Effector CD8-positive, alpha-beta T cell (primary cell): ENCODE results near the gene LRRIQ3.

Source experiments
- DNase-seq: peaks from one replicate; lab custom pipeline; 2025; lab: John Stamatoyannopoulos, UW

LRRIQ3 gene

DNA sequence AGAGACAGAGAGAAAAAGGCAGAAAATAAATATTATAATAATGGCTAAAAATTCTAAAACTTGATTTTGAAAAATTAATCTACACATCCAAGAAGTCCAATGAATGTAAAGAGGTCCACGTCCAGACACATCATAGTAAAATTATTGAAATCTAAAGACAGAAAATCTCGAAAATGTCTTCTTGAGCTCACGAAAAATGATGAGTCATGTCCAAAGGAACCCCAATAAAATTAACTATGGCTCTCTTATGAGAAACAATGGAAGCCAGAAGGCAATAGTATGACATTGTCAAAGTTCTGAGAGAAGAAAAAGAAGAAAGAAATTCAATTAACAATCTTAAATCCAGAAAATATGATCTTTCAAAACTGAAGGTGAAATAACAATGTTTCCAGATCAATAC, 84.6 kb downstream of the LRRIQ3 start:
- DNase-seq, result no peak

GRCh38 chr1:74107394-74107793, 90.6 kb downstream of the LRRIQ3 start:
- no peak for DNase-seq

GRCh38 chr1:74091371-74091770, 106.6 kb downstream of the LRRIQ3 start:
- no peak for DNase-seq

- no peak for DNase-seq
These were observed 114.8 kb downstream of the LRRIQ3 start for GRCh38 chr1:74083128-74083527.

GRCh38 chr1:74065081-74065480, 132.9 kb downstream of the LRRIQ3 start:
- no peak for DNase-seq

- DNase-seq, result no peak
These were observed 140.3 kb downstream of the LRRIQ3 start for GRCh38 chr1:74057719-74058118.

GRCh38 chr1:74053407-74053806, 144.6 kb downstream of the LRRIQ3 start:
- DNase-seq, result no peak

- no peak for DNase-seq
These were observed 147.6 kb downstream of the LRRIQ3 start for GRCh38 chr1:74050386-74050785.

- no peak for DNase-seq
These were observed 159.9 kb downstream of the LRRIQ3 start for GRCh38 chr1:74038042-74038441.

DNA sequence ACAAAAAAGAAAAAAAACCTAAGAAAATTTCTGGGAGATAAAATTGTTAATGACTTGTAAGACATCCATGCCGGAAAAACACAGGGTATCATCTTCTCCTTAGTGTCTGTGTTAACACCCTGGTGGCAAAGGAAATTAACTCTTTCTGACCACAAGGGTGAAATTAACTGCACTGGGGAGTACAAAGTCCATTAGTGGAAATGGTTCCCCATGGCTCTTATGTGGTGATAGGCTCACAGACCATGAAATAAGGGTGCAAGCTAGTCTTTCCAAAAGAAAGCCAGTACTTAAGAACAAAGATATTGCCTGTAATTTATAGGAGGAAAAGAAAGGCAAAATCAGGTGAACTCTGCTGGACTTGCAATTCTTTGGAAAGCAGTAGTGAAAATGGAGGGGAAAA, 185.4 kb downstream of the LRRIQ3 start:
- no peak for DNase-seq

GRCh38 chr1:74011736-74012135, 186.2 kb downstream of the LRRIQ3 start:
- no peak for DNase-seq

DNA sequence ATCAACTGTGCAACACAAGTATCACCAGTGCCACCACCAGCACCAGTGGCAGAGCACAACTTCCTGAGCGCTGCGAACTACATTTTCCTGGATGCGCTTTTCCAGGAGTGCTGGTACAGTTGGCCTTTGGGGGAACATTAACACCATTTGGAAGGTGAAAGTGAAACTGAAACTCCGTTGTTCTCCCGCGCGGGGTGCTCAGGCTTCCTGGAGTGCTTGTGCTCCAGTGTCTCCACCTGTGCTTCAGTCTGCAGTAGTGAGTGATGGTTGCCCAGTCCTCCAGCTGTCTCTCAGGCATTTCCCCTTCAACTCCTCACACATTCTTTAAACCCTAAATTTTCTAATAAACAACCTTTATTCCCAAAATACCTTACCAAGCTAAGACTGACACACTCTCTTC, 187.8 kb downstream of the LRRIQ3 start:
- no peak for DNase-seq

GRCh38 chr1:74005533-74005932, 192.4 kb downstream of the LRRIQ3 start:
- no peak for DNase-seq

- no peak for DNase-seq
These were observed 194.2 kb downstream of the LRRIQ3 start for GRCh38 chr1:74003806-74004205.

GRCh38 chr1:73998348-73998959, 199.5 kb downstream of the LRRIQ3 start:
- no peak for DNase-seq

DNA sequence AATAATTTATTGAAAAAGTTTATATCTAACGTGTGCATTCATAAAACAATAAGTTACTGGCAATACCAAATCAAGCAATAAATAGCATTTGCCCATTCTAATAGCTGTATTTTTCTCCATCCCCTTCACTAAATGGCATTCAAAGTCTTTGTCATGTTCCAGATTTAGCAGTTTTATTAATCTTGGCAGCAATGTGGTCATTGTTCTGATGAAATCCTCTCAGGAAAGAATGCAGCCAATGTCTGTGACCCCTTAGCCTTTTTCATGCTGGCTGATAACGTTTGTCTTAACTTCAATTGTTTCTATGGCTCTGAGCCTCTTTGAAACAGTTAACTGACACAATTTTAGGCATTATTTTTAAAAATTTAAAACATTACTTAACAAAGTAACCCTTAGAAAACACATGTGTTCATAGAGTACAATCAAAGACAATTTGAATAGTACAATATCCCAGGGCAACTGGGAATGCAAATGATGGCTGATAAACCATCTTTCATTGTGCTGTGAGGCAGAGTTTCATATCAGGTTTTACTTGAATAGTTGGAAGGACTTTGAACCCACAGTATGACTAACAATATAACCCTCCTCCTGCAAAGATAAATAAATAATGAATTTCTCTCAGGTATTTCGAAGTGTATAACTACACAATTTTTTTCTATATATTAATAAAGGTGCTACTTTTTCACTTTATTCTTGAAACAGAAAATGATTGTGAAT, 217.5 kb downstream of the LRRIQ3 start:
- DNase-seq, result no peak

- no peak for DNase-seq
These were observed 218.3 kb downstream of the LRRIQ3 start for GRCh38 chr1:73979684-73980083.

DNA sequence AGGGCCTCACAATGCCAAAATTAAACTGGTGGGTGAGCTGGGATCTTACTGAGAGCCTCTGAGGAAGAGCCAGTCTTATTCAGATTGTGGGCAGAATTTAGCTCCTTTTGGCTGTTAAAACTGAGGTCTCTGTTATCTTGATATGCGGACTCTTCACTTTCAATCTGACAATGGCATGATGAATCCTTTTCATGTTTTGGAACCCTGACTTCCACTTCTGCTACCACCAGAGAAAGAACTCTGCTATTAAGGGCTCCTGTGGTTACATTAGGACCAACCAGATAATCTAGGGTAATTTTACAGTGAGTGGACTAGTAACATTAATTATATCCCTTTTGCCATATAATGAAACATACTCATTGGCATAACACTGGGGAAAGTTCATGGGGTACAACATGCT, 219.0 kb downstream of the LRRIQ3 start:
- no peak for DNase-seq
